Stomach smooth muscle (tissue), 2 donors: Measurements from ENCODE around the gene TAS1R2.
"Not testable (repeated sequence)": the region's sequence is repeated elsewhere in the genome, so short reads cannot be mapped to it uniquely, and the experiment has no call there.

Experiments
- H3K27ac ChIP-seq: one replicate; pipeline ENCODE4 v1.7.0; 2013; ENCODE audit warnings: mild to moderate bottlenecking, low read length, inconsistent platforms
- H3K27me3 ChIP-seq, 2 donors: one replicate each; pipeline ENCODE4 v1.7.0; 2013; ENCODE audit warnings: low read length in 2 of 2; ENCODE audit not compliant: insufficient read depth in 2 of 2, control insufficient read depth in 1 of 2
- H3K36me3 ChIP-seq, 2 donors: one replicate each; pipeline ENCODE4 v1.7.0; 2013; ENCODE audit warnings: low read length in 2 of 2; ENCODE audit not compliant: control insufficient read depth in 2 of 2, insufficient read depth in 2 of 2
- H3K4me1 ChIP-seq: one replicate; pipeline ENCODE4 v1.7.0; 2013; ENCODE audit warnings: low read length; ENCODE audit not compliant: control insufficient read depth, insufficient read depth
- H3K4me3 ChIP-seq, 2 donors: one replicate each; pipeline ENCODE4 v1.7.0; 2013; ENCODE audit warnings: low read length in 2 of 2
- H3K9ac ChIP-seq, 2 donors: one replicate each; pipeline ENCODE4 v1.7.0; 2013; ENCODE audit warnings: low read length in 2 of 2, mild to moderate bottlenecking in 1 of 2
- H3K9me3 ChIP-seq, 2 donors: one replicate each; pipeline ENCODE4 v1.7.0; 2013; ENCODE audit warnings: low read length in 2 of 2; ENCODE audit not compliant: control insufficient read depth in 2 of 2
- donor health status: healthy.
- donor health status: Pancreatic carcinoma.

TAS1R2 gene

GRCh38 chr1:18876210-18876609 is 16.8 kb upstream of the TAS1R2 start:
- no peak overlapping the region for H3K4me3 ChIP-seq
- peaks cover 0 to 5% of the 10 kb centered on the region in 2 donors for H3K36me3 ChIP-seq

GRCh38 chr1:18875796-18876128 is 16.3 kb upstream of the TAS1R2 start:
- Histone ChIP-seq H3K27me3 (no peaks in the 10 kb centered on the region), H3K9me3 (no peaks in the 10 kb centered on the region), H3K9ac (no peak overlapping the region), H3K27ac (no peak overlapping the region), H3K4me3 (no peak overlapping the region), H3K36me3 (peaks cover 0 to 4% of the 10 kb centered on the region in 2 donors), H3K4me1 (no peaks in the 10 kb centered on the region)

More at GRCh38 chr1:18876210-18876609, 16.8 kb upstream of the TAS1R2 start:
- Histone ChIP-seq H3K27ac (no peak overlapping the region), H3K9me3 (no peaks in the 10 kb centered on the region), H3K9ac (no peak overlapping the region), H3K4me1 (no peaks in the 10 kb centered on the region), H3K27me3 (no peaks in the 10 kb centered on the region)

GRCh38 chr1:18875107-18875795 is 15.8 kb upstream of the TAS1R2 start:
- Histone ChIP-seq H3K4me3 (no peak overlapping the region), H3K27me3 (no peaks in the 10 kb centered on the region), H3K9me3 (no peaks in the 10 kb centered on the region), H3K27ac (no peak overlapping the region), H3K36me3 (peaks cover 0 to 4% of the 10 kb centered on the region in 2 donors), H3K9ac (no peak overlapping the region), H3K4me1 (no peaks in the 10 kb centered on the region)

GRCh38 chr1:18874600-18874999 is 15.1 kb upstream of the TAS1R2 start:
- Histone ChIP-seq H3K36me3 (peaks cover 0 to 4% of the 10 kb centered on the region in 2 donors), H3K4me1 (no peaks in the 10 kb centered on the region), H3K27ac (no peak overlapping the region), H3K9me3 (no peaks in the 10 kb centered on the region), H3K4me3 (no peak overlapping the region), H3K9ac (no peak overlapping the region), H3K27me3 (no peaks in the 10 kb centered on the region)

GRCh38 chr1:18874036-18874435 is 14.6 kb upstream of the TAS1R2 start:
- Histone ChIP-seq H3K9ac (no peak overlapping the region), H3K4me1 (no peaks in the 10 kb centered on the region), H3K9me3 (no peaks in the 10 kb centered on the region), H3K4me3 (no peak overlapping the region), H3K36me3 (peaks cover 0 to 4% of the 10 kb centered on the region in 2 donors), H3K27me3 (no peaks in the 10 kb centered on the region), H3K27ac (no peak overlapping the region)

- Histone ChIP-seq H3K27ac (no peak overlapping the region), H3K9ac (no peak overlapping the region), H3K4me1 (no peaks in the 10 kb centered on the region), H3K27me3 (no peaks in the 10 kb centered on the region), H3K9me3 (no peaks in the 10 kb centered on the region), H3K4me3 (no peak overlapping the region), H3K36me3 (peaks cover 0 to 4% of the 10 kb centered on the region in 2 donors)
These were observed 12.7 kb upstream of the TAS1R2 start for GRCh38 chr1:18872071-18872611.

GRCh38 chr1:18871401-18872070 is 12.1 kb upstream of the TAS1R2 start:
- Histone ChIP-seq H3K27ac (no peak overlapping the region), H3K4me3 (no peak overlapping the region), H3K36me3 (peaks cover 0 to 4% of the 10 kb centered on the region in 2 donors), H3K4me1 (no peaks in the 10 kb centered on the region), H3K9me3 (no peaks in the 10 kb centered on the region), H3K9ac (no peak overlapping the region), H3K27me3 (no peaks in the 10 kb centered on the region)

- Histone ChIP-seq H3K4me3 (no peak overlapping the region), H3K9ac (no peak overlapping the region), H3K9me3 (no peaks in the 10 kb centered on the region), H3K36me3 (peaks cover 0 to 4% of the 10 kb centered on the region in 2 donors), H3K27me3 (no peaks in the 10 kb centered on the region), H3K27ac (no peak overlapping the region), H3K4me1 (no peaks in the 10 kb centered on the region)
These were observed 11.5 kb upstream of the TAS1R2 start for GRCh38 chr1:18870957-18871356.

GRCh38 chr1:18870595-18870865 is 11.1 kb upstream of the TAS1R2 start:
- H3K27ac ChIP-seq, H3K9me3 ChIP-seq, H3K27me3 ChIP-seq, H3K4me1 ChIP-seq, H3K36me3 ChIP-seq, H3K9ac ChIP-seq, H3K4me3 ChIP-seq: not testable (repeated sequence)

GRCh38 chr1:18869847-18870594 is 10.6 kb upstream of the TAS1R2 start:
- Histone ChIP-seq H3K4me3 (no peak overlapping the region), H3K27me3 (peaks cover 0 to 3% of the 10 kb centered on the region in 2 donors), H3K9me3 (no peaks in the 10 kb centered on the region), H3K27ac (no peak overlapping the region), H3K4me1 (no peaks in the 10 kb centered on the region), H3K9ac (no peak overlapping the region), H3K36me3 (peaks cover 0 to 4% of the 10 kb centered on the region in 2 donors)
